DOHH2 (cell line): ENCODE data around the gene KCNMA1.

ENCODE experiments used
- CTCF ChIP-seq: fragments of 200-600 bp; sonication (generic); IDR thresholded peaks from one replicate; pipeline ENCODE4 v1.5.1; 2014; ENCODE audit warnings: antibody characterized with exemption, mild to moderate bottlenecking, low read depth, low read length; ENCODE audit not compliant: poor library complexity, severe bottlenecking
- EZH2phosphoT487 ChIP-seq: fragments of 200-600 bp; sonication (generic); IDR thresholded peaks from 2 replicates; pipeline ENCODE4 v1.6.1; 2017; ENCODE audit warnings: borderline replicate concordance, mild to moderate bottlenecking, antibody characterized with exemption, low read length, moderate library complexity, mixed read lengths

GRCh38 chr10:76961841-76962240 lies 675.8 kb downstream of the KCNMA1 start:
- TF ChIP-seq EZH2phosphoT487: no peak
- TF ChIP-seq CTCF: no peak
